H1 (cell line): ENCODE data around the gene HOXC5. TPM values are rescaled to one million over a fixed set of nuclear protein-coding genes. Genes with fewer than 3 reads are reported as not detected.

ENCODE experiments used
- CTCF ChIA-PET: fragments of 300-600 bp; sonication (Branson Sonifier 250); formaldehyde crosslinking; loops from one replicate; lab custom pipeline; 2021; ENCODE audit not compliant: partially characterized antibody; lab: Charles Lee
- POLR2A ChIA-PET: fragments of 300-600 bp; sonication (Branson Sonifier 250); formaldehyde crosslinking; loops from one replicate; lab custom pipeline; 2021; ENCODE audit warnings: inconsistent platforms; ENCODE audit not compliant: partially characterized antibody; lab: Charles Lee
- DNase-seq, 2 experiments: peaks; one replicate each; pipeline versions ENCODE4 v3.0.0 to v3.0.0-alpha.2; 2010 to 2022; ENCODE audit warnings: low spot score in 2 of 2, low read depth in 1 of 2, mixed read lengths in 1 of 2
- FAIRE-seq: peaks from 2 replicates; lab custom pipeline; 2011; peaks lifted over from hg19 to GRCh38; lab: Jason Lieb, UNC
- H2AFZ ChIP-seq: 2 replicates; pipeline ENCODE4 v1.8.1; 2012; ENCODE audit warnings: low read length, inconsistent platforms
- H2AK5ac ChIP-seq: 2 replicates; pipeline ENCODE4 v1.6.1; 2013; ENCODE audit warnings: low read depth, low read length
- H2BK120ac ChIP-seq: replicated peaks from 2 replicates; pipeline ENCODE3; 2013; ENCODE audit warnings: low read depth, low read length, inconsistent platforms
- H2BK12ac ChIP-seq: 2 replicates; pipeline ENCODE4 v1.6.1; 2013; ENCODE audit warnings: low read depth, low read length
- H2BK15ac ChIP-seq: 2 replicates; pipeline ENCODE4 v1.6.1; 2013; ENCODE audit warnings: low read length
- H2BK20ac ChIP-seq: 2 replicates; pipeline ENCODE4 v1.6.1; 2013; ENCODE audit warnings: low read length
- H2BK5ac ChIP-seq: 2 replicates; pipeline ENCODE4 v1.6.1; 2013; ENCODE audit warnings: low read depth, low read length
- H3K14ac ChIP-seq: 2 replicates; pipeline ENCODE4 v1.6.1; 2013; ENCODE audit warnings: inconsistent platforms; ENCODE audit not compliant: insufficient read length
- H3K18ac ChIP-seq: 2 replicates; pipeline ENCODE4 v1.6.1; 2013; ENCODE audit warnings: low read length; ENCODE audit errors: extremely low read depth
- H3K23ac ChIP-seq: 2 replicates; pipeline ENCODE4 v1.6.1; 2013; ENCODE audit warnings: inconsistent platforms; ENCODE audit not compliant: insufficient read length
- H3K23me2 ChIP-seq: 2 replicates; pipeline ENCODE4 v1.6.1; 2013; ENCODE audit warnings: low read depth, low read length
- H3K27ac ChIP-seq: 2 replicates; pipeline ENCODE4 v1.6.1; 2011; ENCODE audit warnings: low read depth, low read length, inconsistent platforms
- H3K27me3 ChIP-seq, 4 experiments: replicated peaks in 1 of 4; 1 replicate in 1 of 4; 2 replicates in 3 of 4; pipeline versions ENCODE4 v1.6.1 to v1.8.1; 2011 to 2013; ENCODE audit warnings: low read length in 3 of 4, mild to moderate bottlenecking in 3 of 4, inconsistent platforms in 2 of 4, mixed read lengths in 2 of 4, moderate library complexity in 1 of 4; ENCODE audit not compliant: control insufficient read depth in 3 of 4, insufficient read depth in 3 of 4; ENCODE audit errors: extremely low read depth in 1 of 4
- H3K36me3 ChIP-seq, 4 experiments: 2 replicates each; pipeline versions ENCODE4 v1.6.1 to v1.8.1; 2011 to 2013; ENCODE audit warnings: mild to moderate bottlenecking in 4 of 4, low read length in 3 of 4, moderate library complexity in 2 of 4, control low read depth in 1 of 4, inconsistent platforms in 1 of 4; ENCODE audit not compliant: insufficient read depth in 4 of 4, control insufficient read depth in 2 of 4
- H3K4ac ChIP-seq: replicated peaks from 2 replicates; pipeline ENCODE3; 2013; ENCODE audit warnings: low read length, low read depth, mixed read lengths, inconsistent platforms; ENCODE audit not compliant: insufficient read length
- H3K4me1 ChIP-seq, 4 experiments: replicated peaks in 1 of 4; 1 replicate in 1 of 4; 2 replicates in 3 of 4; pipeline versions ENCODE4 v1.6.1 to v1.8.1; 2011 to 2013; ENCODE audit warnings: low read length in 3 of 4, inconsistent platforms in 2 of 4, mixed read lengths in 1 of 4; ENCODE audit not compliant: insufficient read depth in 4 of 4, control insufficient read depth in 3 of 4
- H3K4me2 ChIP-seq, 2 experiments: 2 replicates each; pipeline versions ENCODE4 v1.6.1 to v1.8.1; 2011 to 2013; ENCODE audit warnings: low read depth in 2 of 2, low read length in 2 of 2, control low read depth in 1 of 2, inconsistent platforms in 1 of 2, mild to moderate bottlenecking in 1 of 2; ENCODE audit not compliant: insufficient read depth in 1 of 2
- H3K4me3 ChIP-seq, 4 experiments: fragments of 200-600, 300-600 bp in 1 of 4; sonication (generic), shearing (Covaris generic), sonication (Bioruptor Twin) in 1 of 4; 2 replicates each; pipeline versions ENCODE4 v1.5.1 to v1.8.1; 2011 to 2016; ENCODE audit warnings: low read length in 4 of 4, low read depth in 3 of 4, control low read depth in 2 of 4, inconsistent platforms in 2 of 4, mild to moderate bottlenecking in 2 of 4, mixed read lengths in 1 of 4, moderate library complexity in 1 of 4; ENCODE audit not compliant: insufficient read depth in 2 of 4; ENCODE audit errors: extremely low read depth in 1 of 4
- H3K56ac ChIP-seq: replicated peaks from 2 replicates; pipeline ENCODE3; 2013; ENCODE audit warnings: low read depth, mild to moderate bottlenecking, mixed read lengths, low read length, inconsistent platforms; ENCODE audit not compliant: insufficient read length
- H3K79me1 ChIP-seq: 2 replicates; pipeline ENCODE4 v1.6.1; 2013; ENCODE audit warnings: low read depth, low read length, control low read depth
- H3K79me2 ChIP-seq, 2 experiments: 2 replicates each; pipeline versions ENCODE4 v1.6.1 to v1.8.1; 2012 to 2013; ENCODE audit warnings: low read length in 2 of 2, mild to moderate bottlenecking in 2 of 2, inconsistent platforms in 1 of 2; ENCODE audit not compliant: insufficient read depth in 2 of 2, control insufficient read depth in 1 of 2
- H3K9ac ChIP-seq, 4 experiments: replicated peaks in 1 of 4; 1 replicate in 1 of 4; 2 replicates in 3 of 4; pipeline versions ENCODE4 v1.6.1 to v1.8.1; 2011 to 2013; ENCODE audit warnings: low read depth in 3 of 4, low read length in 3 of 4, control low read depth in 2 of 4, mild to moderate bottlenecking in 2 of 4, moderate library complexity in 2 of 4, inconsistent platforms in 1 of 4; ENCODE audit errors: extremely low read depth in 1 of 4
- H3K9me3 ChIP-seq, 2 experiments: 2 replicates each; pipeline versions ENCODE4 v1.6.1 to v1.8.1; 2012 to 2013; ENCODE audit warnings: mild to moderate bottlenecking in 2 of 2, moderate library complexity in 2 of 2, control low read depth in 1 of 2, inconsistent platforms in 1 of 2, low read depth in 1 of 2, low read length in 1 of 2, mixed read lengths in 1 of 2; ENCODE audit not compliant: insufficient read depth in 2 of 2
- H4K20me1 ChIP-seq, 2 experiments: replicated peaks in 1 of 2; 2 replicates each; pipeline versions ENCODE3 to v1.8.1; 2011 to 2013; ENCODE audit warnings: inconsistent platforms in 2 of 2, low read length in 2 of 2, mild to moderate bottlenecking in 1 of 2; ENCODE audit not compliant: insufficient read depth in 2 of 2, control insufficient read depth in 1 of 2
- H4K5ac ChIP-seq: 2 replicates; pipeline ENCODE4 v1.6.1; 2013; ENCODE audit warnings: low read length, low read depth, mixed read lengths, inconsistent platforms; ENCODE audit not compliant: insufficient read length
- H4K8ac ChIP-seq: 2 replicates; pipeline ENCODE4 v1.8.0; 2013; ENCODE audit warnings: mild to moderate bottlenecking, moderate library complexity, low read length, inconsistent platforms; ENCODE audit not compliant: insufficient read depth; ENCODE audit errors: extremely low read depth
- H4K91ac ChIP-seq: replicated peaks from 2 replicates; pipeline ENCODE3; 2013; ENCODE audit warnings: low read length, mixed read lengths, inconsistent platforms; ENCODE audit not compliant: insufficient read length
- CTCF ChIP-seq, 3 experiments: IDR thresholded peaks; 1 replicate in 2 of 3; 2 replicates in 1 of 3; pipeline versions ENCODE4 v1.5.1 to v1.6.1; 2011; ENCODE audit warnings: low read length in 3 of 3, mild to moderate bottlenecking in 3 of 3, inconsistent platforms in 2 of 3, low read depth in 1 of 3, moderate library complexity in 1 of 3; ENCODE audit not compliant: insufficient read depth in 1 of 3; ENCODE audit errors: control extremely low read depth in 1 of 3
- MAFK ChIP-seq: IDR thresholded peaks from 2 replicates; pipeline ENCODE4 v1.6.1; 2012; ENCODE audit warnings: low read depth, mild to moderate bottlenecking, improper control_type of control experiment, low read length
- TCF12 ChIP-seq: IDR thresholded peaks from 2 replicates; pipeline ENCODE4 v1.6.1; 2011; ENCODE audit warnings: low read depth, mild to moderate bottlenecking, low read length
- WGBS, 2 experiments: shearing (Covaris generic) in 1 of 2; methylation state at CpG; one replicate each; pipeline versions ENCODE4 v1.1.6 to v1.1.7; 2013 to 2015; ENCODE audit warnings: low lambda C conversion rate in 2 of 2, mixed read lengths in 2 of 2, inconsistent platforms in 1 of 2, low coverage in 1 of 2, missing lambda C conversion rate in 1 of 2; ENCODE audit not compliant: insufficient replicate concordance in 2 of 2, insufficient coverage in 1 of 2, insufficient read length in 1 of 2; ENCODE audit errors: extremely low coverage in 1 of 2, missing lambda C conversion rate in 1 of 2; 5-methylcytosine and 5-hydroxymethylcytosine counted together
- polyA plus RNA-seq, 7 experiments: library from polyadenylated mRNA; depleted of rRNA in 3 of 7; stranded (reverse) in 5 of 7; unstranded in 2 of 7; fragments of >200 nt in 5 of 7; fragments of 200-250 nt in 2 of 7; gene quantifications; 1 replicate in 5 of 7; 2 replicates in 1 of 7; 4 replicates in 1 of 7; pipeline versions ENCODE4 v1.2.1 to v1.2.3, GENCODE V29; 2011 to 2013; ENCODE audit warnings: missing spikeins in 2 of 7, mixed read lengths in 2 of 7
- total RNA-seq: library from RNA; stranded (reverse); fragmentation: NEBNext Ultra II Directional; extraction: Animal tissue kit (Norgen Biotek cat#: 25700); gene quantifications from 2 replicates; pipeline ENCODE4 v1.2.1, GENCODE V29; 2021

Gene HOXC5
- total and polyA plus RNA-seq, 2 of the 8 experiments (the other 6 are each of a cell fraction or from before 2014, with no cell fraction given): not detected

- H3K4me1 ChIP-seq: no peaks in the 10 kb centered on the region; a peak in 1 of 7 replicates
- no peak overlapping the region for H3K23ac ChIP-seq
- H3K9ac ChIP-seq: no peak overlapping the region
- H3K27ac ChIP-seq: no peak overlapping the region
- no peak overlapping the region for H3K4me3 ChIP-seq
- no peak overlapping the region for H3K56ac ChIP-seq
- H3K79me1 ChIP-seq: no peaks in the 10 kb centered on the region
- no peak overlapping the region for H3K4ac ChIP-seq
- H4K91ac ChIP-seq: no peak overlapping the region
- no peak overlapping the region for H3K14ac ChIP-seq
- DNase-seq (no peak), FAIRE-seq (no peak)
- no peak overlapping the region for H2BK15ac ChIP-seq
- ChIA-PET POLR2A (interaction anchor here (0.6 kb wide), 2 partner anchors 32 to 177 kb away, joined by 3 read pairs; partner anchors contain the start of gene HOXC8), CTCF (interaction anchor here (1.0 to 20.0 kb wide), 13 partner anchors 9 to 294 kb away, joined by 3 to 339 read pairs (median 4); partner anchors contain the start of genes HOXC5 and SMUG1)
- no peak overlapping the region for H2BK12ac ChIP-seq
- no peaks in the 10 kb centered on the region; a peak in 1 of 8 replicates for H3K36me3 ChIP-seq
- WGBS, 2 experiments: 29% methylated on average over 2 of the region's 2 CpGs; no CpG with 5 or more reads in 1 of the 2 experiments
- H4K8ac ChIP-seq: no peak overlapping the region
- no peak overlapping the region for H3K18ac ChIP-seq
- H4K5ac ChIP-seq: no peak overlapping the region
- no peaks in the 10 kb centered on the region for H3K23me2 ChIP-seq
- H3K9me3 ChIP-seq: no peaks in the 10 kb centered on the region; a peak in 2 of 4 replicates
- peaks cover 95 to 100% (median 99%) of the 10 kb centered on the region in 4 experiments for H3K27me3 ChIP-seq
- H3K79me2 ChIP-seq: no peaks in the 10 kb centered on the region
- peaks cover 8 to 18% of the 10 kb centered on the region in 2 experiments for H4K20me1 ChIP-seq
- no peak overlapping the region for H2BK120ac ChIP-seq
- H2AFZ ChIP-seq: no peak overlapping the region
- H2BK5ac ChIP-seq: no peak overlapping the region
- H2AK5ac ChIP-seq: no peak overlapping the region
- H3K4me2 ChIP-seq: no peak overlapping the region
- no peak overlapping the region for H2BK20ac ChIP-seq
- TF ChIP-seq TCF12: peak; percentile 40; the same call in 1 of the 2 replicates
- no peak for TF ChIP-seq CTCF (IDR thresholded peaks at IDR 0.05; ENCODE audit: control extremely low read depth in 1 of 3, insufficient read depth in 1 of 3, low read depth in 1 of 3, low read length in 3 of 3)
- no peak for TF ChIP-seq MAFK
Observed at GRCh38 chr12:54041097-54041690, 8.3 kb downstream of the HOXC5 start.
